WTC11 (cell line): ENCODE data around the gene MYOM3.

Experiments
- ATF3 ChIP-seq: sonication (generic); formaldehyde crosslinking; conservative IDR thresholded peaks from 2 replicates; pipeline ENCODE4 v1.8.1; 2022; ENCODE audit warnings: mild to moderate bottlenecking, missing genetic modification reagents
- CREM ChIP-seq: sonication (generic); formaldehyde crosslinking; IDR thresholded peaks from 2 replicates; pipeline ENCODE4 v1.8.1; 2022; ENCODE audit warnings: mild to moderate bottlenecking, missing genetic modification reagents, moderate library complexity
- CTCF ChIP-seq: fragments of 200-600 bp; IDR thresholded peaks from 2 replicates; pipeline ENCODE4 v1.8.0; 2022; ENCODE audit warnings: antibody characterized with exemption
- E2F1 ChIP-seq: sonication (generic); formaldehyde crosslinking; IDR thresholded peaks from 2 replicates; pipeline ENCODE4 v1.8.0; 2022; ENCODE audit warnings: mild to moderate bottlenecking, missing genetic modification reagents
- FOXK1 ChIP-seq: sonication (generic); formaldehyde crosslinking; IDR thresholded peaks from 2 replicates; pipeline ENCODE4 v1.8.0; 2022; ENCODE audit warnings: mild to moderate bottlenecking, moderate library complexity, missing genetic modification reagents
- KAT7 ChIP-seq: sonication (generic); formaldehyde crosslinking; IDR thresholded peaks from 2 replicates; pipeline ENCODE4 v1.8.1; 2023; ENCODE audit warnings: missing genetic modification reagents, mild to moderate bottlenecking, borderline replicate concordance
- SP1 ChIP-seq: sonication (generic); formaldehyde crosslinking; conservative IDR thresholded peaks from 2 replicates; pipeline ENCODE4 v1.8.1; 2022; ENCODE audit warnings: missing genetic modification reagents

- no peak for TF ChIP-seq CTCF
- TF ChIP-seq KAT7 (CRISPR knock-in tag), result no peak
- TF ChIP-seq FOXK1 (CRISPR knock-in tag), result no peak
- TF ChIP-seq E2F1 (CRISPR knock-in tag), result no peak
- no peak for TF ChIP-seq SP1 (CRISPR knock-in tag)
- TF ChIP-seq ATF3 (CRISPR knock-in tag), result no peak
- no peak for TF ChIP-seq CREM (CRISPR knock-in tag)
Observed at GRCh38 chr1:24109166-24109483, 2.8 kb downstream of the MYOM3 start.
